ENCODE measurements around the gene APIP.
A peak's percentile ranks its signal among the peaks of the same experiment; 100 is the strongest.
"Not testable (repeated sequence)": the region's sequence is repeated elsewhere in the genome, so short reads cannot be mapped to it uniquely, and the experiment has no call there.

Gene APIP

GRCh38 chr11:34926101-34926830 lies 10.1 kb upstream of the APIP start:
- peak; percentile 61 for DNase-seq

GRCh38 chr11:34924714-34925113 lies 8.5 kb upstream of the APIP start:
- DNase-seq = no peak

GRCh38 chr11:34921156-34921555 lies 5.0 kb upstream of the APIP start:
- DNase-seq = no peak

GRCh38 chr11:34916843-34917770 lies 928 bp upstream of the APIP start:
- DNase-seq = no peak

- peak; percentile 65 for DNase-seq
These were observed 804 bp downstream of the APIP start for GRCh38 chr11:34915136-34916014.

GRCh38 chr11:34913556-34913955 lies 2.6 kb downstream of the APIP start:
- DNase-seq = not testable (repeated sequence)

GRCh38 chr11:34911676-34912075 lies 4.5 kb downstream of the APIP start:
- no peak for DNase-seq

- DNase-seq = no peak
These were observed 5.4 kb downstream of the APIP start for GRCh38 chr11:34910817-34911216.

GRCh38 chr11:34909955-34910354 lies 6.2 kb downstream of the APIP start:
- no peak for DNase-seq

- no peak for DNase-seq
These were observed 6.8 kb downstream of the APIP start for GRCh38 chr11:34909415-34909814.

GRCh38 chr11:34907934-34908593 lies 8.1 kb downstream of the APIP start:
- DNase-seq = no peak

GRCh38 chr11:34905666-34906065 lies 10.5 kb downstream of the APIP start:
- DNase-seq = peak; percentile 13

- DNase-seq = peak; percentile 14
These were observed 11.7 kb downstream of the APIP start for GRCh38 chr11:34904421-34904955.

- no peak for DNase-seq
These were observed 16.6 kb downstream of the APIP start for GRCh38 chr11:34899633-34900016.

- DNase-seq = no peak
These were observed 17.7 kb downstream of the APIP start for GRCh38 chr11:34898474-34898873.

GRCh38 chr11:34897171-34897870 lies 18.9 kb downstream of the APIP start:
- DNase-seq = no peak

- not testable (repeated sequence) for DNase-seq
These were observed 20.0 kb downstream of the APIP start for GRCh38 chr11:34896191-34896590.

- no peak for DNase-seq
These were observed 22.8 kb downstream of the APIP start for GRCh38 chr11:34893416-34893815.

GRCh38 chr11:34891611-34892010 lies 24.6 kb downstream of the APIP start:
- no peak for DNase-seq

GRCh38 chr11:34890812-34891211 lies 25.4 kb downstream of the APIP start:
- DNase-seq = peak; percentile 22

GRCh38 chr11:34890089-34890488 lies 26.1 kb downstream of the APIP start:
- no peak for DNase-seq

- DNase-seq = no peak
These were observed 28.9 kb downstream of the APIP start for GRCh38 chr11:34887260-34887659.

Data from NCI-H2171 (cell line).